HepG2 (cell line): ENCODE data around the gene PKLR. TPM values are rescaled to one million over a fixed set of nuclear protein-coding genes. Genes with fewer than 3 reads are reported as not detected.

Experiments
- ATM ChIP-seq: fragments of 450-650 bp; IDR thresholded peaks from 2 replicates; pipeline ENCODE4 v1.7.1; 2017; ENCODE audit warnings: mild to moderate bottlenecking, borderline replicate concordance
- EEA1 ChIP-seq: sonication (generic); formaldehyde crosslinking; IDR thresholded peaks from 2 replicates; pipeline ENCODE4 v1.5.1; 2020; ENCODE audit warnings: mild to moderate bottlenecking, missing genetic modification reagents, borderline replicate concordance
- GABPB1 ChIP-seq: IDR thresholded peaks from 2 replicates; pipeline ENCODE4 v1.6.1; 2016; ENCODE audit warnings: mild to moderate bottlenecking, missing genetic modification reagents, moderate library complexity, missing compliant biosample characterization
- HOXA7 ChIP-seq: sonication (generic); formaldehyde crosslinking; IDR thresholded peaks from 2 replicates; pipeline ENCODE4 v1.8.1; 2022; ENCODE audit warnings: mild to moderate bottlenecking, missing genetic modification reagents, moderate library complexity
- LCORL ChIP-seq, 2 experiments: fragments of 450-650 bp in 1 of 2; sonication (generic) in 1 of 2; formaldehyde crosslinking in 1 of 2; IDR thresholded peaks; 2 replicates each; pipeline versions ENCODE4 v1.5.0 to v1.6.1; 2017 to 2020; ENCODE audit warnings: antibody characterized with exemption in 1 of 2, missing genetic modification reagents in 1 of 2
- MTF2 ChIP-seq: sonication (generic); formaldehyde crosslinking; IDR thresholded peaks from 2 replicates; pipeline ENCODE4 v1.5.0; 2020; ENCODE audit warnings: missing genetic modification reagents, borderline replicate concordance
- NR3C1 ChIP-seq: sonication (generic); formaldehyde crosslinking; IDR thresholded peaks from 2 replicates; pipeline ENCODE4 v1.4.0; 2020; ENCODE audit warnings: missing genetic modification reagents
- SSRP1 ChIP-seq: IDR thresholded peaks from 2 replicates; pipeline ENCODE4 v1.6.1; 2016; ENCODE audit warnings: control low read depth
- ZMYM3 ChIP-seq: sonication (generic); formaldehyde crosslinking; IDR thresholded peaks from 2 replicates; pipeline ENCODE4 v1.5.1; 2020; ENCODE audit warnings: mild to moderate bottlenecking, missing genetic modification reagents
- ZNF331 ChIP-seq: sonication (generic); formaldehyde crosslinking; IDR thresholded peaks from 2 replicates; pipeline ENCODE4 v1.4.0; 2020; ENCODE audit warnings: missing genetic modification reagents
- ZNF484 ChIP-seq: sonication (generic); formaldehyde crosslinking; IDR thresholded peaks from 2 replicates; pipeline ENCODE4 v1.5.1; 2020; ENCODE audit warnings: mild to moderate bottlenecking, low read depth, missing genetic modification reagents, borderline replicate concordance
- ZNF501 ChIP-seq: sonication (generic); formaldehyde crosslinking; IDR thresholded peaks from 2 replicates; pipeline ENCODE4 v1.5.1; 2020; ENCODE audit warnings: mild to moderate bottlenecking, moderate library complexity, missing genetic modification reagents
- ZNF792 ChIP-seq: IDR thresholded peaks from 2 replicates; pipeline ENCODE4 v1.6.1; 2016
- polyA plus RNA-seq, 8 experiments: library from polyadenylated mRNA; depleted of rRNA in 3 of 8; stranded (reverse) in 7 of 8; unstranded in 1 of 8; fragments of >200 nt; fragmentation: Illumina TruSeq in 4 of 8; extraction: Trizol in 4 of 8; gene quantifications; 2 replicates each; pipeline versions ENCODE4 v1.2.1 to v1.2.3, GENCODE V29; 2011 to 2016; ENCODE audit warnings: low read depth in 4 of 8, missing spikeins in 1 of 8, mixed read lengths in 1 of 8; ENCODE audit not compliant: insufficient read depth in 1 of 8
- total RNA-seq, 5 experiments: library from RNA; depleted of rRNA; stranded (reverse); fragments of >200 nt; fragmentation: Illumina TruSeq; extraction: Trizol; gene quantifications; 2 replicates each; pipeline ENCODE4 v1.2.3, GENCODE V29; 2016; ENCODE audit warnings: low read depth in 1 of 5
- TF ChIP-seq, protein P1 (sequence below): sonication (generic); formaldehyde crosslinking; IDR thresholded peaks from 2 replicates; pipeline ENCODE4 v1.4.0; 2020; ENCODE audit warnings: missing genetic modification reagents, borderline replicate concordance
- TF ChIP-seq, protein P2 (sequence below): sonication (generic); formaldehyde crosslinking; IDR thresholded peaks from 2 replicates; pipeline ENCODE4 v1.8.1; 2023; ENCODE audit warnings: mild to moderate bottlenecking, moderate library complexity, missing genetic modification reagents
- TF ChIP-seq, protein P3 (sequence below), 2 experiments: sonication (generic) in 1 of 2; formaldehyde crosslinking in 1 of 2; IDR thresholded peaks; 2 replicates each; pipeline versions ENCODE4 v1.4.0 to v1.6.1; 2018 to 2020; ENCODE audit warnings: missing genetic modification reagents in 2 of 2, borderline replicate concordance in 1 of 2, low read depth in 1 of 2, mild to moderate bottlenecking in 1 of 2, missing biosample characterization in 1 of 2
- TF ChIP-seq, protein P4 (sequence below): sonication (generic); formaldehyde crosslinking; IDR thresholded peaks from 2 replicates; pipeline ENCODE4 v1.4.0; 2020; ENCODE audit warnings: mild to moderate bottlenecking, low read depth, missing genetic modification reagents
- TF ChIP-seq, protein P5 (sequence below): sonication (generic); formaldehyde crosslinking; IDR thresholded peaks from 2 replicates; pipeline ENCODE4 v1.4.0; 2020; ENCODE audit warnings: mild to moderate bottlenecking, missing genetic modification reagents

Gene PKLR
- total and polyA plus RNA-seq, 2 of the 13 experiments (the other 11 are each of a cell fraction or from before 2014, with no cell fraction given), result 10.3 to 29.3 TPM

DNA sequence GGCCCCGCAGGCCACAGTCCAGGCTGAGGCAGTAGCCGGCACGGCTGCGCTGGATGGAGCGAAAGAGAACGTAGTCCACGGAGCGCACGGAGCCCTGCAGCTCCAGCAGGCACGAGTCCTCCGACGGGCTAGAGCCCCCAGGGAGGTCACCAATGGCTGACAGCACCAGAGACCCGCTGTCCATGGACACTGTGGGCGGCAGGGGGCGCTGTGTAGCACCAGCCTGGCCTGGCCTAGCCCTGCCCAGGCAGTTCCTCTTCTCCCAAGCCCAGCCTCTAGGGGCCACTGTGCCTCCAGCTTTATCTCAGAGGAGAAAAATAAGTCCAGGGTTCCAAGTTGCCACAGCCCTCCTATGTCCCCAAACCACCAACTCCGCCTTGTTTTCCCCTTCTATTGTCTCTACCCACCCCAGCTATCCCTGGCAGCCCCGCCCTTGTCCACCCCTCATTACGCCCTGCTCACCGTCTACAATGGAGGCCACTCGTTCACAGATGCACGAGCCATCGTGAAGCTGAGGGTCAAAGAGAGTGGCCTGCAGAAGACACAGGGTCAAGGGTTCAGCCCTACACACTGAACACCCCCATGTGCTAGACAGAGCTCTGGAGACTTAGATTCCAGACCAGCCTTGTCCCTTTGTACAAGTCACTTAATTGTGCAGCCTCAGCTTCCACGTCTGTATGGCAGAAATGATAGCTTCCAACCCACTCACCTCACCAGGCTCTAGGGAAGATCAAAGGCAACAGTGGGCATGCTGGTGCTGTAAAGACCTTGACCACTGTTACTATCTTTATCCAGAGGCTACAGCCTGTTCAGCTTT, 50.4 kb downstream of the PKLR start (continued):
- TF ChIP-seq, protein P1, sequence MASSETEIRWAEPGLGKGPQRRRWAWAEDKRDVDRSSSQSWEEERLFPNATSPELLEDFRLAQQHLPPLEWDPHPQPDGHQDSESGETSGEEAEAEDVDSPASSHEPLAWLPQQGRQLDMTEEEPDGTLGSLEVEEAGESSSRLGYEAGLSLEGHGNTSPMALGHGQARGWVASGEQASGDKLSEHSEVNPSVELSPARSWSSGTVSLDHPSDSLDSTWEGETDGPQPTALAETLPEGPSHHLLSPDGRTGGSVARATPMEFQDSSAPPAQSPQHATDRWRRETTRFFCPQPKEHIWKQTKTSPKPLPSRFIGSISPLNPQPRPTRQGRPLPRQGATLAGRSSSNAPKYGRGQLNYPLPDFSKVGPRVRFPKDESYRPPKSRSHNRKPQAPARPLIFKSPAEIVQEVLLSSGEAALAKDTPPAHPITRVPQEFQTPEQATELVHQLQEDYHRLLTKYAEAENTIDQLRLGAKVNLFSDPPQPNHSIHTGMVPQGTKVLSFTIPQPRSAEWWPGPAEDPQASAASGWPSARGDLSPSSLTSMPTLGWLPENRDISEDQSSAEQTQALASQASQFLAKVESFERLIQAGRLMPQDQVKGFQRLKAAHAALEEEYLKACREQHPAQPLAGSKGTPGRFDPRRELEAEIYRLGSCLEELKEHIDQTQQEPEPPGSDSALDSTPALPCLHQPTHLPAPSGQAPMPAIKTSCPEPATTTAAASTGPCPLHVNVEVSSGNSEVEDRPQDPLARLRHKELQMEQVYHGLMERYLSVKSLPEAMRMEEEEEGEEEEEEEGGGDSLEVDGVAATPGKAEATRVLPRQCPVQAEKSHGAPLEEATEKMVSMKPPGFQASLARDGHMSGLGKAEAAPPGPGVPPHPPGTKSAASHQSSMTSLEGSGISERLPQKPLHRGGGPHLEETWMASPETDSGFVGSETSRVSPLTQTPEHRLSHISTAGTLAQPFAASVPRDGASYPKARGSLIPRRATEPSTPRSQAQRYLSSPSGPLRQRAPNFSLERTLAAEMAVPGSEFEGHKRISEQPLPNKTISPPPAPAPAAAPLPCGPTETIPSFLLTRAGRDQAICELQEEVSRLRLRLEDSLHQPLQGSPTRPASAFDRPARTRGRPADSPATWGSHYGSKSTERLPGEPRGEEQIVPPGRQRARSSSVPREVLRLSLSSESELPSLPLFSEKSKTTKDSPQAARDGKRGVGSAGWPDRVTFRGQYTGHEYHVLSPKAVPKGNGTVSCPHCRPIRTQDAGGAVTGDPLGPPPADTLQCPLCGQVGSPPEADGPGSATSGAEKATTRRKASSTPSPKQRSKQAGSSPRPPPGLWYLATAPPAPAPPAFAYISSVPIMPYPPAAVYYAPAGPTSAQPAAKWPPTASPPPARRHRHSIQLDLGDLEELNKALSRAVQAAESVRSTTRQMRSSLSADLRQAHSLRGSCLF (CRISPR knock-in tag), result no peak
- TF ChIP-seq GABPB1 (CRISPR knock-in tag), result peak; percentile 72
- TF ChIP-seq NR3C1, result no peak
- TF ChIP-seq, protein P2, sequence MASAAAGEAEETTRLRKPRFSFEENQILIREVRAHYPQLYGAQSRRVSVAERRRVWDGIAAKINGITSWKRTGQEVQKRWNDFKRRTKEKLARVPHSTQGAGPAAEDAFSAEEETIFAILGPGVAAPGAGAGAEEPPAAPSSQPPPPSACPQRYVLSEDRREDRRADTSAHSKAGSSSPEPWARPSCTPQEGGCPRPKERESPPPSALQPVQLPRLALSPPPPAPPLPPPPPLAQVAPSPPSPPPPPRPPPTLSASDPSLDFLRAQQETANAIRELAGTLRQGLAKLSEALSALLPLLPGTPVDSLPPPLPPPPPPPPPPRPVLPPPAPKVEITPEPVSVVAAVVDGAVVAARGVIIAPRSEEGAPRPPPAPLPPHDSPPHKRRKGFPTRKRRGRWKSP (CRISPR knock-in tag), result no peak
- TF ChIP-seq HOXA7 (CRISPR knock-in tag), result no peak
- no peak for TF ChIP-seq SSRP1 (CRISPR knock-in tag)
- TF ChIP-seq, protein P3, sequence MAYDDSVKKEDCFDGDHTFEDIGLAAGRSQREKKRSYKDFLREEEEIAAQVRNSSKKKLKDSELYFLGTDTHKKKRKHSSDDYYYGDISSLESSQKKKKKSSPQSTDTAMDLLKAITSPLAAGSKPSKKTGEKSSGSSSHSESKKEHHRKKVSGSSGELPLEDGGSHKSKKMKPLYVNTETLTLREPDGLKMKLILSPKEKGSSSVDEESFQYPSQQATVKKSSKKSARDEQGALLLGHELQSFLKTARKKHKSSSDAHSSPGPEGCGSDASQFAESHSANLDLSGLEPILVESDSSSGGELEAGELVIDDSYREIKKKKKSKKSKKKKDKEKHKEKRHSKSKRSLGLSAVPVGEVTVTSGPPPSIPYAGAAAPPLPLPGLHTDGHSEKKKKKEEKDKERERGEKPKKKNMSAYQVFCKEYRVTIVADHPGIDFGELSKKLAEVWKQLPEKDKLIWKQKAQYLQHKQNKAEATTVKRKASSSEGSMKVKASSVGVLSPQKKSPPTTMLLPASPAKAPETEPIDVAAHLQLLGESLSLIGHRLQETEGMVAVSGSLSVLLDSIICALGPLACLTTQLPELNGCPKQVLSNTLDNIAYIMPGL (CRISPR knock-in tag; IDR thresholded peaks at IDR 0.05; ENCODE audit: borderline replicate concordance in 1 of 2, low read depth in 1 of 2), result peak; percentile 85 to 95
- TF ChIP-seq ZMYM3 (CRISPR knock-in tag), result no peak; the same call in 1 of the 2 replicates
- no peak for TF ChIP-seq ZNF484 (CRISPR knock-in tag)
- TF ChIP-seq, protein P4, sequence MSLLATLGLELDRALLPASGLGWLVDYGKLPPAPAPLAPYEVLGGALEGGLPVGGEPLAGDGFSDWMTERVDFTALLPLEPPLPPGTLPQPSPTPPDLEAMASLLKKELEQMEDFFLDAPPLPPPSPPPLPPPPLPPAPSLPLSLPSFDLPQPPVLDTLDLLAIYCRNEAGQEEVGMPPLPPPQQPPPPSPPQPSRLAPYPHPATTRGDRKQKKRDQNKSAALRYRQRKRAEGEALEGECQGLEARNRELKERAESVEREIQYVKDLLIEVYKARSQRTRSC (CRISPR knock-in tag), result no peak
- no peak for TF ChIP-seq ATM
- no peak for TF ChIP-seq LCORL (IDR thresholded peaks at IDR 0.05)
- no peak for TF ChIP-seq LCORL (CRISPR knock-in tag; IDR thresholded peaks at IDR 0.05)
- peak; percentile 41; the same call in 1 of the 2 replicates for TF ChIP-seq ZNF331 (CRISPR knock-in tag)
- TF ChIP-seq, protein P5, sequence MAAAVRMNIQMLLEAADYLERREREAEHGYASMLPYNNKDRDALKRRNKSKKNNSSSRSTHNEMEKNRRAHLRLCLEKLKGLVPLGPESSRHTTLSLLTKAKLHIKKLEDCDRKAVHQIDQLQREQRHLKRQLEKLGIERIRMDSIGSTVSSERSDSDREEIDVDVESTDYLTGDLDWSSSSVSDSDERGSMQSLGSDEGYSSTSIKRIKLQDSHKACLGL, result no peak
- TF ChIP-seq MTF2 (CRISPR knock-in tag), result no peak
- TF ChIP-seq EEA1, result 0 out of 2 replicates have a peak, but pooled peaks have one; percentile 24
- no peak for TF ChIP-seq ZNF792 (CRISPR knock-in tag)
- TF ChIP-seq ZNF501 (CRISPR knock-in tag), result 0 out of 2 replicates have a peak, but pooled peaks have one; percentile 16
